OCI-LY3 (cell line): ENCODE results near the gene ZNF83.

Experiments used
- CTCF ChIP-seq: fragments of 200-600, 300-600 bp; sonication (generic); IDR thresholded peaks from 2 replicates; pipeline ENCODE4 v1.5.1; 2014; ENCODE audit warnings: antibody characterized with exemption, low read length, low read depth
- EZH2phosphoT487 ChIP-seq: fragments of 200-600 bp; shearing (Covaris generic); IDR thresholded peaks from 2 replicates; pipeline ENCODE4 v1.6.1; 2018; ENCODE audit warnings: antibody characterized with exemption, mixed run types, low read depth

DNA sequence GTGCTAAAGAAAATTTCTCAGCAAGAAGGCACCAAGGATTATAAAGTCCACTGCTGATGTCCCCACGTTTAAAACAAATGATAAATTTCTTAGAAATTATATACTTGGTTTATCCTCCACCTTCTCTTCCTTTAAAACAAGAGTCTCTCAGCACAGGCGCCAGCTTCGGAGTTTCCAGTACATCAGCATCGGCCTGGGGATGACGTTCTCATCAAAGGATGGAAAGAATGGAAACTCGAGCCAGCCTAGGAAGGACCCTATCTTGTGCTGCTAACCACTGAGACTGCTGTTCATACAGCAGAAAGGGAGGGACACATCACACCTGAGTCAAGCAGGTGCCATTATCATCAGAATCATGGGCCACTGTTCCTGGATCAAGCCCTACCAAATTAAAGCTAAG lies 29.8 kb upstream of the ZNF83 start:
- TF ChIP-seq CTCF, result no peak
- TF ChIP-seq EZH2phosphoT487, result no peak
